Stimulated activated memory B cell treated with anti-CD40 and anti-IgM and Interleukin-4, amounts not matched to agents 10 μg/mL and 1 μg/mL and 100 μg/mL, for 72 hours (primary cell): Measurements from ENCODE around the gene KLF15.
A peak's percentile ranks its signal among the peaks of the same experiment; 100 is the strongest.

Experiments used
- ATAC-seq: fragments of 150-1000 bp; cut with Tn5 transposase; 2 replicates; pipeline ENCODE4 v1.10.0; 2021
- H3K27ac Mint-ChIP-seq: one replicate; pipeline ENCODE4 v1.8.0; 2022; ENCODE audit warnings: mild to moderate bottlenecking, mixed read lengths
- H3K27me3 Mint-ChIP-seq: one replicate; pipeline ENCODE4 v1.8.0; 2022; ENCODE audit warnings: mixed read lengths
- H3K36me3 Mint-ChIP-seq: one replicate; pipeline ENCODE4 v1.8.0; 2022; ENCODE audit warnings: mixed read lengths
- H3K4me1 Mint-ChIP-seq: one replicate; pipeline ENCODE4 v1.8.0; 2022; ENCODE audit warnings: mixed read lengths
- H3K4me3 Mint-ChIP-seq: one replicate; pipeline ENCODE4 v1.8.0; 2022; ENCODE audit warnings: mild to moderate bottlenecking, moderate library complexity, mixed read lengths
- H3K9me3 Mint-ChIP-seq: one replicate; pipeline ENCODE4 v1.8.0; 2022; ENCODE audit warnings: mixed read lengths

The KLF15 gene

GRCh38 chr3:126372413-126373145 is 15.4 kb upstream of the KLF15 start:
- H3K27me3 Mint-ChIP-seq = peaks cover 6% of the 10 kb centered on the region

GRCh38 chr3:126371096-126371705 is 14.0 kb upstream of the KLF15 start:
- H3K36me3 Mint-ChIP-seq = no peaks in the 10 kb centered on the region
- no peaks in the 10 kb centered on the region for H3K9me3 Mint-ChIP-seq
- no peak overlapping the region for H3K4me3 Mint-ChIP-seq
- no peak for ATAC-seq
- H3K27ac Mint-ChIP-seq = no peak overlapping the region
- H3K27me3 Mint-ChIP-seq = peaks cover 6% of the 10 kb centered on the region
- H3K4me1 Mint-ChIP-seq = no peaks in the 10 kb centered on the region

More at GRCh38 chr3:126372413-126373145, 15.4 kb upstream of the KLF15 start:
- Mint-ChIP-seq H3K36me3 (no peaks in the 10 kb centered on the region), H3K27ac (no peak overlapping the region), H3K4me1 (no peaks in the 10 kb centered on the region), H3K9me3 (no peaks in the 10 kb centered on the region), H3K4me3 (no peak overlapping the region)
- ATAC-seq = peak; percentile 21

GRCh38 chr3:126370606-126371005 is 13.4 kb upstream of the KLF15 start:
- no peaks in the 10 kb centered on the region for H3K4me1 Mint-ChIP-seq
- no peaks in the 10 kb centered on the region for H3K9me3 Mint-ChIP-seq
- ATAC-seq = no peak
- no peak overlapping the region for H3K27ac Mint-ChIP-seq
- no peak overlapping the region for H3K4me3 Mint-ChIP-seq
- H3K27me3 Mint-ChIP-seq = peaks cover 12% of the 10 kb centered on the region
- H3K36me3 Mint-ChIP-seq = no peaks in the 10 kb centered on the region

GRCh38 chr3:126370055-126370454 is 12.8 kb upstream of the KLF15 start:
- H3K4me3 Mint-ChIP-seq = no peak overlapping the region
- H3K9me3 Mint-ChIP-seq = no peaks in the 10 kb centered on the region
- peaks cover 16% of the 10 kb centered on the region for H3K27me3 Mint-ChIP-seq
- ATAC-seq = no peak
- no peaks in the 10 kb centered on the region for H3K4me1 Mint-ChIP-seq
- H3K36me3 Mint-ChIP-seq = no peaks in the 10 kb centered on the region
- no peak overlapping the region for H3K27ac Mint-ChIP-seq

GRCh38 chr3:126369490-126369889 is 12.3 kb upstream of the KLF15 start:
- Mint-ChIP-seq H3K9me3 (no peaks in the 10 kb centered on the region), H3K4me1 (no peaks in the 10 kb centered on the region), H3K4me3 (no peak overlapping the region), H3K27ac (no peak overlapping the region), H3K27me3 (peaks cover 16% of the 10 kb centered on the region), H3K36me3 (no peaks in the 10 kb centered on the region)
- no peak for ATAC-seq

GRCh38 chr3:126367316-126367805 is 10.2 kb upstream of the KLF15 start:
- Mint-ChIP-seq H3K9me3 (no peaks in the 10 kb centered on the region), H3K36me3 (no peaks in the 10 kb centered on the region), H3K4me1 (peaks cover 6% of the 10 kb centered on the region), H3K27ac (no peak overlapping the region), H3K4me3 (no peak overlapping the region), H3K27me3 (peaks cover 26% of the 10 kb centered on the region)
- no peak for ATAC-seq

GRCh38 chr3:126365351-126366277 is 8.4 kb upstream of the KLF15 start:
- no peaks in the 10 kb centered on the region for H3K36me3 Mint-ChIP-seq
- no peak overlapping the region for H3K27ac Mint-ChIP-seq
- H3K4me3 Mint-ChIP-seq = no peak overlapping the region
- no peak for ATAC-seq
- H3K4me1 Mint-ChIP-seq = peaks cover 6% of the 10 kb centered on the region
- no peaks in the 10 kb centered on the region for H3K9me3 Mint-ChIP-seq
- H3K27me3 Mint-ChIP-seq = peaks cover 41% of the 10 kb centered on the region

- H3K27ac Mint-ChIP-seq = no peak overlapping the region
- no peaks in the 10 kb centered on the region for H3K9me3 Mint-ChIP-seq
- no peaks in the 10 kb centered on the region for H3K36me3 Mint-ChIP-seq
- peaks cover 6% of the 10 kb centered on the region for H3K4me1 Mint-ChIP-seq
- H3K27me3 Mint-ChIP-seq = peaks cover 49% of the 10 kb centered on the region
- no peak for ATAC-seq
- no peak overlapping the region for H3K4me3 Mint-ChIP-seq
Measured at GRCh38 chr3:126364731-126365301, 7.6 kb upstream of the KLF15 start.

- Mint-ChIP-seq H3K36me3 (no peaks in the 10 kb centered on the region), H3K4me1 (peaks cover 6% of the 10 kb centered on the region), H3K27ac (no peak overlapping the region), H3K27me3 (peaks cover 55% of the 10 kb centered on the region), H3K4me3 (no peak overlapping the region), H3K9me3 (no peaks in the 10 kb centered on the region)
- no peak for ATAC-seq
Measured at GRCh38 chr3:126364130-126364695, 7.0 kb upstream of the KLF15 start.

GRCh38 chr3:126361211-126361610 is 4.0 kb upstream of the KLF15 start:
- no peak for ATAC-seq
- Mint-ChIP-seq H3K27me3 (peaks cover 73% of the 10 kb centered on the region), H3K4me3 (no peak overlapping the region), H3K9me3 (no peaks in the 10 kb centered on the region), H3K36me3 (no peaks in the 10 kb centered on the region), H3K27ac (no peak overlapping the region), H3K4me1 (peaks cover 17% of the 10 kb centered on the region)

- Mint-ChIP-seq H3K27ac (no peak overlapping the region), H3K9me3 (no peaks in the 10 kb centered on the region), H3K4me3 (no peak overlapping the region), H3K27me3 (peaks cover 73% of the 10 kb centered on the region), H3K36me3 (no peaks in the 10 kb centered on the region), H3K4me1 (peaks cover 22% of the 10 kb centered on the region)
- no peak for ATAC-seq
Measured at GRCh38 chr3:126360714-126361060, 3.5 kb upstream of the KLF15 start.

- Mint-ChIP-seq H3K9me3 (no peaks in the 10 kb centered on the region), H3K27ac (no peak overlapping the region), H3K27me3 (peaks cover 74% of the 10 kb centered on the region), H3K4me3 (no peak overlapping the region), H3K4me1 (peaks cover 26% of the 10 kb centered on the region), H3K36me3 (no peaks in the 10 kb centered on the region)
- no peak for ATAC-seq
Measured at GRCh38 chr3:126360046-126360713, 3.0 kb upstream of the KLF15 start.

GRCh38 chr3:126358816-126359181 is 1.6 kb upstream of the KLF15 start:
- no peak overlapping the region for H3K27ac Mint-ChIP-seq
- no peaks in the 10 kb centered on the region for H3K9me3 Mint-ChIP-seq
- peaks cover 26% of the 10 kb centered on the region for H3K4me1 Mint-ChIP-seq
- H3K27me3 Mint-ChIP-seq = peaks cover 80% of the 10 kb centered on the region
- H3K4me3 Mint-ChIP-seq = no peak overlapping the region
- no peaks in the 10 kb centered on the region for H3K36me3 Mint-ChIP-seq
- no peak for ATAC-seq

GRCh38 chr3:126358038-126358815 is 1.0 kb upstream of the KLF15 start:
- H3K27me3 Mint-ChIP-seq = peaks cover 83% of the 10 kb centered on the region
- peak overlapping the region; percentile 84 for H3K4me3 Mint-ChIP-seq
- no peaks in the 10 kb centered on the region for H3K9me3 Mint-ChIP-seq
- no peak for ATAC-seq
- no peaks in the 10 kb centered on the region for H3K36me3 Mint-ChIP-seq
- H3K4me1 Mint-ChIP-seq = peaks cover 24% of the 10 kb centered on the region
- H3K27ac Mint-ChIP-seq = no peak overlapping the region
